K562 (cell line): Measurements from ENCODE around the gene ISYNA1. TPM values are rescaled to one million over a fixed set of nuclear protein-coding genes. Genes with fewer than 3 reads are reported as not detected.
A peak's percentile ranks its signal among the peaks of the same experiment; 100 is the strongest.

ENCODE experiments used
- ELF1 ChIP-seq: fragments of 200-800 bp; sonication (Bioruptor generic); IDR thresholded peaks from 2 replicates; pipeline ENCODE4 v1.6.1; 2016; ENCODE audit warnings: missing genetic modification characterization, missing compliant biosample characterization
- FOXM1 ChIP-seq, 2 experiments: fragments of 450-650 bp in 1 of 2; sonication (generic) in 1 of 2; formaldehyde crosslinking in 1 of 2; IDR thresholded peaks; 2 replicates each; pipeline versions ENCODE4 v1.6.1 to v1.9.0; 2017 to 2022; ENCODE audit warnings: low read depth in 2 of 2, mild to moderate bottlenecking in 2 of 2, missing genetic modification reagents in 1 of 2, moderate library complexity in 1 of 2
- HDAC2 ChIP-seq: fragments of 450-650 bp; IDR thresholded peaks from 2 replicates; pipeline ENCODE4 v1.6.1; 2016; ENCODE audit warnings: mild to moderate bottlenecking
- HIVEP1 ChIP-seq: fragments of 250-450 bp; sonication (Bioruptor Pico); IDR thresholded peaks from 2 replicates; pipeline ENCODE4 v1.4.0; 2020; ENCODE audit warnings: mild to moderate bottlenecking
- IFI16 ChIP-seq: fragments of 250-450 bp; sonication (Bioruptor Pico); IDR thresholded peaks from 2 replicates; pipeline ENCODE4 v2.1.2; 2022; ENCODE audit warnings: mild to moderate bottlenecking, inconsistent platforms
- KLF1 ChIP-seq: fragments of 450-650 bp; IDR thresholded peaks from 2 replicates; pipeline ENCODE4 v1.6.1; 2016; ENCODE audit warnings: missing genetic modification characterization, missing compliant biosample characterization
- KLF13 ChIP-seq: fragments of 450-650 bp; IDR thresholded peaks from 2 replicates; pipeline ENCODE4 v1.6.1; 2016; ENCODE audit warnings: missing genetic modification characterization, low read depth, mild to moderate bottlenecking, missing compliant biosample characterization, moderate library complexity, borderline replicate concordance
- NONO ChIP-seq, 2 experiments: fragments of 200-400 bp in 1 of 2; fragments of 450-650 bp in 1 of 2; formaldehyde crosslinking in 1 of 2; IDR thresholded peaks; 2 replicates each; pipeline ENCODE4 v1.6.1; 2017; ENCODE audit warnings: low read depth in 2 of 2, mild to moderate bottlenecking in 2 of 2, moderate library complexity in 2 of 2, low read length in 1 of 2
- NR4A1 ChIP-seq, 2 experiments: fragments of 250-450 bp in 1 of 2; fragments of 450-650 bp in 1 of 2; sonication (Bioruptor Pico) in 1 of 2; IDR thresholded peaks; 2 replicates each; pipeline versions ENCODE4 v1.4.0 to v1.6.1; 2016 to 2020; ENCODE audit warnings: mild to moderate bottlenecking in 2 of 2, missing compliant biosample characterization in 1 of 2, missing genetic modification characterization in 1 of 2, moderate library complexity in 1 of 2
- RERE ChIP-seq: sonication (generic); formaldehyde crosslinking; IDR thresholded peaks from 2 replicates; pipeline ENCODE4 v1.8.0; 2023; ENCODE audit warnings: missing genetic modification reagents, mild to moderate bottlenecking, borderline replicate concordance
- SIN3A ChIP-seq, 2 experiments: fragments of 150-350 bp in 1 of 2; IDR thresholded peaks; 2 replicates each; pipeline ENCODE4 v1.6.1; 2011 to 2016; ENCODE audit warnings: borderline replicate concordance in 2 of 2, low read depth in 2 of 2, low read length in 2 of 2, mild to moderate bottlenecking in 2 of 2, moderate library complexity in 2 of 2; ENCODE audit not compliant: control insufficient read depth in 1 of 2
- TAF15 ChIP-seq: fragments of 200-400 bp; formaldehyde crosslinking; IDR thresholded peaks from 2 replicates; pipeline ENCODE4 v1.6.1; 2017; ENCODE audit warnings: mild to moderate bottlenecking, low read depth, low read length, moderate library complexity
- XRCC3 ChIP-seq: fragments of 450-650 bp; IDR thresholded peaks from 2 replicates; pipeline ENCODE4 v1.6.1; 2017; ENCODE audit warnings: mild to moderate bottlenecking, moderate library complexity
- ZNF121 ChIP-seq: sonication (generic); formaldehyde crosslinking; conservative IDR thresholded peaks from 2 replicates; pipeline ENCODE4 v1.8.0; 2022; ENCODE audit warnings: missing genetic modification reagents
- ZNF695 ChIP-seq: fragments of 450-650 bp; formaldehyde crosslinking; IDR thresholded peaks from 2 replicates; pipeline ENCODE4 v1.4.0; 2020; ENCODE audit warnings: mild to moderate bottlenecking, moderate library complexity
- polyA plus RNA-seq, 8 experiments: library from polyadenylated mRNA; depleted of rRNA in 4 of 8; stranded (reverse) in 5 of 8; unstranded in 3 of 8; fragments of >200 nt; fragmentation: Nextera tagmentation in 2 of 8; fragmentation: Illumina TruSeq in 1 of 8; extraction: Ambion mirVana in 2 of 8; extraction: Trizol in 1 of 8; gene quantifications; 2 replicates each; pipeline versions ENCODE4 v1.2.1 to v1.2.3, GENCODE V29; 2011 to 2014; ENCODE audit warnings: inconsistent platforms in 1 of 8, missing spikeins in 1 of 8
- total RNA-seq, 7 experiments: library from RNA; depleted of rRNA in 6 of 7; stranded (reverse); fragments of >200 nt in 6 of 7; fragmentation: Illumina TruSeq in 2 of 7; extraction: Trizol in 2 of 7; gene quantifications; 2 replicates each; pipeline versions ENCODE4 v1.2.1 to v1.2.3, GENCODE V29; 2011 to 2021; ENCODE audit warnings: low replicate concordance in 1 of 7
- TF ChIP-seq, protein P1 (sequence below): fragments of 450-650 bp; formaldehyde crosslinking; IDR thresholded peaks from 2 replicates; pipeline ENCODE4 v1.4.0; 2020; ENCODE audit warnings: mild to moderate bottlenecking, moderate library complexity
- TF ChIP-seq, protein P2 (sequence below): fragments of 450-650 bp; IDR thresholded peaks from 2 replicates; pipeline ENCODE4 v1.6.1; 2016; ENCODE audit warnings: borderline replicate concordance

Gene ISYNA1
- total and polyA plus RNA-seq, 9 of the 15 experiments (the other 6 are each of a cell fraction or from before 2014, with no cell fraction given), result 21.8 to 460 (median 93.2) TPM

- TF ChIP-seq HDAC2, result peak; percentile 48; the same call in 1 of the 2 replicates
- TF ChIP-seq XRCC3, result no peak
- peak in 1 of 2 experiments; percentile 78; a peak in 1 of 4 replicates for TF ChIP-seq NONO (IDR thresholded peaks at IDR 0.05; ENCODE audit: low read depth in 2 of 2, low read length in 1 of 2)
- no peak for TF ChIP-seq FOXM1 (IDR thresholded peaks at IDR 0.05; ENCODE audit: low read depth)
- 0 out of 2 replicates have a peak, but pooled peaks have one; percentile 58 for TF ChIP-seq FOXM1 (CRISPR knock-in tag; IDR thresholded peaks at IDR 0.05; ENCODE audit: low read depth)
- TF ChIP-seq NR4A1 (CRISPR knock-in tag; IDR thresholded peaks at IDR 0.05), result 0 out of 2 replicates have a peak, but pooled peaks have one; percentile 42
- no peak for TF ChIP-seq NR4A1 (tag; IDR thresholded peaks at IDR 0.05)
- TF ChIP-seq IFI16, result no peak
- no peak for TF ChIP-seq TAF15
- no peak for TF ChIP-seq ZNF121 (CRISPR knock-in tag)
- TF ChIP-seq ELF1 (tag), result no peak
- TF ChIP-seq, protein P1, sequence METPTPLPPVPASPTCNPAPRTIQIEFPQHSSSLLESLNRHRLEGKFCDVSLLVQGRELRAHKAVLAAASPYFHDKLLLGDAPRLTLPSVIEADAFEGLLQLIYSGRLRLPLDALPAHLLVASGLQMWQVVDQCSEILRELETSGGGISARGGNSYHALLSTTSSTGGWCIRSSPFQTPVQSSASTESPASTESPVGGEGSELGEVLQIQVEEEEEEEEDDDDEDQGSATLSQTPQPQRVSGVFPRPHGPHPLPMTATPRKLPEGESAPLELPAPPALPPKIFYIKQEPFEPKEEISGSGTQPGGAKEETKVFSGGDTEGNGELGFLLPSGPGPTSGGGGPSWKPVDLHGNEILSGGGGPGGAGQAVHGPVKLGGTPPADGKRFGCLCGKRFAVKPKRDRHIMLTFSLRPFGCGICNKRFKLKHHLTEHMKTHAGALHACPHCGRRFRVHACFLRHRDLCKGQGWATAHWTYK, result peak; percentile 34; the same call in 1 of the 2 replicates
- TF ChIP-seq KLF13 (tag), result peak; percentile 81; the same call in 1 of the 2 replicates
- TF ChIP-seq, protein P2, sequence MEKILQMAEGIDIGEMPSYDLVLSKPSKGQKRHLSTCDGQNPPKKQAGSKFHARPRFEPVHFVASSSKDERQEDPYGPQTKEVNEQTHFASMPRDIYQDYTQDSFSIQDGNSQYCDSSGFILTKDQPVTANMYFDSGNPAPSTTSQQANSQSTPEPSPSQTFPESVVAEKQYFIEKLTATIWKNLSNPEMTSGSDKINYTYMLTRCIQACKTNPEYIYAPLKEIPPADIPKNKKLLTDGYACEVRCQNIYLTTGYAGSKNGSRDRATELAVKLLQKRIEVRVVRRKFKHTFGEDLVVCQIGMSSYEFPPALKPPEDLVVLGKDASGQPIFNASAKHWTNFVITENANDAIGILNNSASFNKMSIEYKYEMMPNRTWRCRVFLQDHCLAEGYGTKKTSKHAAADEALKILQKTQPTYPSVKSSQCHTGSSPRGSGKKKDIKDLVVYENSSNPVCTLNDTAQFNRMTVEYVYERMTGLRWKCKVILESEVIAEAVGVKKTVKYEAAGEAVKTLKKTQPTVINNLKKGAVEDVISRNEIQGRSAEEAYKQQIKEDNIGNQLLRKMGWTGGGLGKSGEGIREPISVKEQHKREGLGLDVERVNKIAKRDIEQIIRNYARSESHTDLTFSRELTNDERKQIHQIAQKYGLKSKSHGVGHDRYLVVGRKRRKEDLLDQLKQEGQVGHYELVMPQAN, result peak; percentile 96
- TF ChIP-seq RERE (CRISPR knock-in tag), result no peak
- TF ChIP-seq ZNF695, result peak; percentile 69; the same call in 1 of the 2 replicates
- TF ChIP-seq SIN3A (IDR thresholded peaks at IDR 0.05; ENCODE audit: borderline replicate concordance in 2 of 2, control insufficient read depth in 1 of 2, low read depth in 2 of 2, low read length in 2 of 2), result peak; percentile 50 to 75; a peak in 3 of 4 replicates
- no peak for TF ChIP-seq KLF1
- TF ChIP-seq HIVEP1 (CRISPR knock-in tag), result no peak
Observed at GRCh38 chr19:18436671-18437490, 1.1 kb downstream of the ISYNA1 start (continued).
